CD4-positive, alpha-beta T cell treated with Interleukin-4 for 4 hours (primary cell): Measurements from ENCODE around the gene BAG2.

ENCODE experiments used
- DNase-seq: peaks from one replicate; pipeline ENCODE4 v3.0.0-alpha.2; 2020

Gene BAG2

GRCh38 chr6:57224769-57225515 is 52.8 kb downstream of the BAG2 start:
- DNase-seq, result no peak

- DNase-seq, result no peak
Measured at GRCh38 chr6:57226221-57226620, 54.1 kb downstream of the BAG2 start.
